Hematopoietic multipotent progenitor cell (in vitro differentiated cells): ENCODE results near the gene LRRC8D. TPM values are rescaled to one million over a fixed set of nuclear protein-coding genes. Genes with fewer than 3 reads are reported as not detected.

Experiments
- DNase-seq, 3 donors: peaks; one replicate each; pipeline ENCODE4 v3.0.0-alpha.2; 2011 to 2015; ENCODE audit warnings: low read depth in 2 of 3, low spot score in 2 of 3
- total RNA-seq: library from RNA; depleted of rRNA; stranded (reverse); fragments of >200 nt; gene quantifications from one replicate; pipeline ENCODE4 v1.2.3, GENCODE V29; 2012

LRRC8D gene
- total RNA-seq, 1 donor, result 34.5 TPM

- no peak for DNase-seq
These were observed 11.8 kb downstream of the LRRC8D start for GRCh38 chr1:89832496-89833127.

GRCh38 chr1:89833183-89834082, 12.6 kb downstream of the LRRC8D start:
- DNase-seq, result no peak

- peak in 1 of 3 donors; percentile 51 for DNase-seq
These were observed 13.4 kb downstream of the LRRC8D start for GRCh38 chr1:89834083-89834704.

GRCh38 chr1:89836252-89837035, 15.6 kb downstream of the LRRC8D start:
- no peak for DNase-seq

GRCh38 chr1:89837036-89837481, 16.2 kb downstream of the LRRC8D start:
- DNase-seq, result no peak

- no peak for DNase-seq
These were observed 16.7 kb downstream of the LRRC8D start for GRCh38 chr1:89837510-89837909.

- no peak for DNase-seq
These were observed 18.7 kb downstream of the LRRC8D start for GRCh38 chr1:89839516-89839915.

- no peak for DNase-seq
These were observed 20.7 kb downstream of the LRRC8D start for GRCh38 chr1:89841507-89841906.

GRCh38 chr1:89842567-89843272, 21.9 kb downstream of the LRRC8D start:
- no peak for DNase-seq

- DNase-seq, result peak; percentile 57 to 77 (median 76)
These were observed 22.7 kb downstream of the LRRC8D start for GRCh38 chr1:89843273-89844130.

- no peak for DNase-seq
These were observed 23.5 kb downstream of the LRRC8D start for GRCh38 chr1:89844241-89844807.

- DNase-seq, result no peak
These were observed 24.0 kb downstream of the LRRC8D start for GRCh38 chr1:89844860-89845259.

- DNase-seq, result no peak
These were observed 26.4 kb downstream of the LRRC8D start for GRCh38 chr1:89847191-89847729.

- no peak for DNase-seq
These were observed 30.1 kb downstream of the LRRC8D start for GRCh38 chr1:89850844-89851415.

GRCh38 chr1:89854140-89854539, 33.3 kb downstream of the LRRC8D start:
- no peak for DNase-seq

- DNase-seq, result peak in 2 of 3 donors; percentile 33 to 61
These were observed 34.7 kb downstream of the LRRC8D start for GRCh38 chr1:89855413-89856123.

GRCh38 chr1:89863165-89863830, 42.5 kb downstream of the LRRC8D start:
- no peak for DNase-seq
